ENCODE measurements around the gene SKIDA1.

DNA sequence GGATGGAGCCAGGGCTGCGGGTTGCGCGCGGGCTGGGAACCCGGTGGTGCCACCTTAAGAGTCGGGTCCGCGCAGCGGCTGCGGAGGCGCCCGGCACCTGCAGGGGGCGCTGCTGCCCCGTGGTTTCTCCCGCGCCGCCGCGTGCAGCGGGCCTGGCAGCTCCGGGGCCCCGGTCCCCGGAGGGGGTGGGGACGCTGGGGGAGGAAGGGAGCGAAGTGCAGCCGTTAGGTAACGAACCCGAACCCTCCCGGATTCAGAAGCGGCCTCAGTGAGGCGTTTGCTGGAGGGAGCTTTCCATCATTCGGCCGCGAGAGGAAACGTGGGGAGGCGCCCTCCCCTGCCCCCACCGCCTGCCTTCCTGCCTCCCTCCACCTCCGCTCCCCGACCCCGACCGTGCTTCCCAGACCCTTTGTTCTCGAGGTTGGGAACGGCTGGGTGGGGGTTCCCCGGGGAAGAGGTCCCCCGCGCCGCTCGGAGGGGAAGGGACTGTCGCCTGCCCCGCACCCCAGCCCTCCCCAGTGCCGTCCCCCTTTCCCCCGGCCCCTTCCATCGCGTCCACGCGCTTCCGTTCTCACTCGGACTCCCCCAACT is 29.6 kb downstream of the SKIDA1 start:
- TF ChIP-seq POLR2A (IDR thresholded peaks at IDR 0.05) (no peak), CTCF (IDR thresholded peaks at IDR 0.05) (peak; percentile 98 to 99 (median 98))
